Motor neuron (in vitro differentiated cells): ENCODE results near the gene UNC13A. TPM values are rescaled to one million over a fixed set of nuclear protein-coding genes. Genes with fewer than 3 reads are reported as not detected.
A peak's percentile ranks its signal among the peaks of the same experiment; 100 is the strongest.

Experiments used
- ATAC-seq, 8 experiments: fragments of 200-7000 bp; cut with Tn5 transposase; replicated peaks in 6 of 8; 2 replicates each; pipeline ENCODE4 v1.8.0; 2021; ENCODE audit warnings: mild to moderate bottlenecking in 8 of 8, moderate library complexity in 8 of 8
- H3K27ac ChIP-seq, 2 donors: fragments of 250-450 bp; sonication (Bioruptor Pico); 2 replicates each; pipeline ENCODE4 v1.9.0; 2021; ENCODE audit warnings: antibody characterized with exemption in 2 of 2, mild to moderate bottlenecking in 2 of 2, moderate library complexity in 1 of 2
- H3K4me1 ChIP-seq, 2 donors: fragments of 250-450 bp; sonication (Bioruptor Pico); replicated peaks in 1 of 2; 2 replicates each; pipeline ENCODE4 v1.6.1; 2021; ENCODE audit warnings: antibody characterized with exemption in 2 of 2, mild to moderate bottlenecking in 2 of 2, moderate library complexity in 1 of 2
- H3K4me3 ChIP-seq, 5 donors: fragments of 250-450 bp; sonication (Bioruptor Pico); 2 replicates each; pipeline ENCODE4 v1.9.0; 2021; ENCODE audit warnings: antibody characterized with exemption in 5 of 5, mild to moderate bottlenecking in 5 of 5, moderate library complexity in 4 of 5
- WGBS, 10 experiments: fragments of 450-650 bp; shearing (Covaris generic); methylation state at CpG; one replicate each; pipeline ENCODE4 v1.0.0; 2022; 5-methylcytosine and 5-hydroxymethylcytosine counted together
- in situ Hi-C, 9 experiments: fragments of 400-800 bp; cut with MboI; loops; one replicate each; pipeline ENCODE4 v1.15.0; 2021; ENCODE audit warnings: low sequenced_read_pairs in 9 of 9, low pct_unique_long_range_greater_than_20kb in 2 of 9; ENCODE audit not compliant: unreplicated experiment in 9 of 9
- total RNA-seq, 8 experiments: library from RNA; unstranded; fragments of 300-600 nt; gene quantifications; 2 replicates each; pipeline versions ENCODE4 v1.2.3 to v1.2.4, GENCODE V29; 2022

The UNC13A gene
- total RNA-seq, 8 experiments from 2014 or later, result 1.4 to 27.6 (median 18.3) TPM

DNA sequence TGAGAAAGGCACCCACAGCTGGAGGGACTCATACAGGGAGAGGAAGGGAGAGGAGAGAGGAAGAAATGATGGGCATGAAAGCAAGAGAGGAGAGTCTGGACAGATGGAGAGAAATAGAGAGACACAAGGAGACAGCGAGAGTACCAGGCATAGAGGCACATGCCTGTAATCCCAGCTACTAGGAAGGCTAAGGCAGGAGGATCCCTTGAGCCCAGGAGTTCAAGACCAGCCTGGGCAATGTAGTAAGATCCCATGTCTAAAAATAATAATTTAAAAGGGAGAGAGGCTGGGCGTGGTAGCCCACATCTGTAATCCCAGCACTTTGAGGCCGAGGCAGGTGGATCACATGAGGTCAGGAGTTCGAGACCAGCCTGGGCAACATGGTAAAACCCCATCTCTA, 9.3 kb downstream of the UNC13A start:
- no peak for ATAC-seq
- H3K4me3 ChIP-seq, result no peak overlapping the region
- no peak overlapping the region for H3K27ac ChIP-seq
- peaks cover 0 to 11% of the 10 kb centered on the region in 2 donors for H3K4me1 ChIP-seq
- in situ Hi-C loops, result no loop called here
- 40 to 84% (median 75%) methylated on average over 1 to 3 of the region's 4 CpGs; no CpG with 5 or more reads in 7 of the 10 experiments for WGBS, 10 experiments

DNA sequence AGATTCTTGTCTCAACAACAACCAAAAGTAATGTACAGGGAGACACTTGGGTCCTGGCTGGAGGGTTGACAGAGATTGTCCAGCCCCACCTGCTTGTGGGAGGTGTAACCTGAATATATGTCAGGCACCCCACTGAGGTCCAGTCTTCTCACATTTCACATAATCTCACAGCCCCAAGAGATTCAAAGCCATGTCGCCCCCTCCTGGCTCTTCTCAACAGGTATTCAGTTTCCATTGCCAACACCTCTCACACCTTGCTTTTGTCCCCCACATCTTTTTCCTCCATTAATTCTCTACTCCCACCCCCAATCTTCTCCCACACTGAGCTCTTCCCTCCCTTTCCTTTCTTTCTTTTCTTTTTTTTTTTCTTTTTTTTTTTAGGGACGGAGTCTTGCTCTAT, 11.2 kb downstream of the UNC13A start:
- ATAC-seq, result no peak
- in situ Hi-C loops, result no loop called here
- no peak overlapping the region for H3K4me3 ChIP-seq
- H3K4me1 ChIP-seq, result peaks cover 0 to 11% of the 10 kb centered on the region in 2 donors
- no peak overlapping the region for H3K27ac ChIP-seq
- 50 to 100% (median 84%) methylated on average over 1 to 2 of the region's 2 CpGs; no CpG with 5 or more reads in 4 of the 10 experiments for WGBS, 10 experiments

DNA sequence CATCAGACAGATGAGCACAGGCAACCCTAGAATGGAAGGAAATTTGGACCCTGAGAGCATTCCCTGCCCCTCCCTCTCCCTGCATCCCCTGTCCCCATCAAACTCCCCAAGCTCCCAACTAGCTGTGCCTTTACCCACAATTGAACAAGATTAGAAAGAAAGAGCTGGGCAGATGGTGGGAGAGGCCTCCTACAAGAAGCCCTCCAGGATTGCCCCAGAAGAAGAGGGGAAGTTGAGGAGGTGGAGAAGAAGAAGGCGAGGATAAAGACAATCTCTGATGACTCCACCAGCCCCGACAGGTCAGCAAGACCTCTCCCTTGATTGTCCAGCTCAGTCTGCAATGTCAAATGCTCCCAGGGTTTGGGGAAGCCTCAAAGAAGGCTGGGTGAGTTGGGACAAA, 11.9 kb downstream of the UNC13A start:
- Histone ChIP-seq H3K27ac (no peak overlapping the region), H3K4me3 (no peak overlapping the region), H3K4me1 (peaks cover 0 to 10% of the 10 kb centered on the region in 2 donors)
- WGBS, 10 experiments, result 0 to 35% (median 34%) methylated on average over 1 to 2 of the region's 2 CpGs; no CpG with 5 or more reads in 7 of the 10 experiments
- in situ Hi-C loops, result no loop called here
- no peak for ATAC-seq

DNA sequence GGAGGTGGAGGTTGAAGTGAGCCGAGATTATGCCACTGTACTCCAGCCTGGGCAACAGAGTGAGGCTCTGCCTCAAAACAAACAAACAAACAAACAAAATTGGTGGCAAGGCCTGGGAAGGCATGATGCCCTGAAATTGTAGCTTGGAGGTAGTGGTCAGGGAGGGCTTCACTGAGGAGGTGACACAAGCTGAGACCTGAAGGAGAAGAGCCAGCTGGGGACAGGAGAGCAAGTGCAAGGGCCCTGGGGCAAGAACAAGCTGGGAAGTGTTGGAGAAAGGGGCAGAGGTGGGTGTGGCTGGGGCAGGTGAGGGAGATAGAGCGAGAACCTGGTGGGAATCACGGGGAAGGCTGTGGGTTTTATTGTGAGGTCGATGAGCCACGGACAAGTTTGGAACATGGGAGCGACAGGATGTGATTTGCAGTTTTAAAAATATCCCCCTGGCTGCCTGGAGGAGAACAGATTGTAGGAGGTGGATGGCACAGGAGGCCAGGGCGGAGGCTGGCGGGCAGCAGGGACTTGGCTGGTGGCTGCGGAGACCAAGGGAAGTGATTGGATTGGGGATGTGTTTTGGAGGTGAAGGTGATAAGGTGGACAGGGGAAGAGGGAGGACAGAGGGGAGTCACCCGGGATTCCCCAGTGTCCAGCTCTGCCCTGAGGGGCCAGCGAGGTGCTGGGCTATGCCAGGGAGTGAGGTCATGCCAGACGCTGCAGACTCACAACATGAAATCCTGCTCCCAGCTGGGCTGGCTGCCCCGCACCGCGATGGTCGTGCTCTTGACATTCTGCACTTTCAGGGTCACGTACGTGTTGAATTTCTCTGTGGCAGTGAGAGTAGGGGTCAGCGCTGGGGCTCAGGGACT, 14.0 kb downstream of the UNC13A start:
- no peak for ATAC-seq
- in situ Hi-C loops, result no loop called here

DNA sequence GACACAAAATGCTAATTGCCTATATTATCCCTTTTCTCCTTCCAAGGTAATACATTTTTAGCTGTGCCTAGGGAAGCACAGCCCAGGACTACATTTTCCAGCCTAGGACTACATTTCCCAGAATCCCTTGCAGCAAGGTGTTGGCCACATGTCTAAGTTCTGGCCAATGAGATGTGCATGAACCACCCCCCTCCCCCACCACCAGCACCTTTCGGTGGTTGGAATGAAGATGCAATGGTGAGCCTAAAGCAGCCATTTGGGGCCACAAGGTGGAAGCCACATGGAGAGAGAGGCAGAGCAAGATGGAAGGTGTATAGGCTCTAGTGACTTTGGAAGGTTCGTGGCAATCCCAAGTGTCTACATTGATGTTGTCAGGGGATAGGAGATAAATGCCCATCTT, 16.2 kb downstream of the UNC13A start:
- 33 to 100% (median 55%) methylated on average over 1 to 2 of the region's 2 CpGs; no CpG with 5 or more reads in 6 of the 10 experiments for WGBS, 10 experiments
- Histone ChIP-seq H3K27ac (no peak overlapping the region), H3K4me1 (no peaks in the 10 kb centered on the region), H3K4me3 (no peak overlapping the region)
- peak in 3 of 8 experiments; percentile 32 to 79 (median 62) for ATAC-seq
- in situ Hi-C loops, result no loop called here

More for the DNA sequence above, 14.0 kb downstream of the UNC13A start:
- H3K4me3 ChIP-seq, result no peak overlapping the region
- H3K27ac ChIP-seq, result no peak overlapping the region
- no peaks in the 10 kb centered on the region for H3K4me1 ChIP-seq
- 49 to 89% (median 69%) methylated on average over 2 to 14 of the region's 19 CpGs; no CpG with 5 or more reads in 3 of the 10 experiments for WGBS, 10 experiments

DNA sequence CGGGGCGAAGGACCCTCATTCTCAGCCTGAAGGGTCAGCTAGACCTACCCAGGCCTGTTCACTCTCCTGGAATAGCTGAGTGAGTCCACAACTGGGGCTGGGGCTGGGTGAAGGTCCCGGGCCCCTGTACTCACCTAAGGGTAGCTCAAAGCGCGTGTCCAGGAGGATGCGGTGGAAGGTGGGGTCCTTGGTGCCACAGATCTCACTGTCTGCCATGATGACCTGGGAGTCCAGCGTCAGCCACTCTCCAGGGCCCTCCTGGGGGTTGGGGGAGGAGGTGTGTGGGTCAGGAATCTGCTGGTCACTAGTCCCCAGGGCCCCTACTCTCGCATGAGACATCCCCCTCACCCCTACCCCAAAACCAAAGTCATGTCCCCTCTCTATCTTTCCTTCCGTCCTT, 18.7 kb downstream of the UNC13A start:
- no peak for ATAC-seq
- WGBS, 10 experiments, result 76 to 100% methylated on average over 2 of the region's 9 CpGs; no CpG with 5 or more reads in 8 of the 10 experiments
- H3K27ac ChIP-seq, result no peak overlapping the region
- in situ Hi-C loops, result no loop called here
- H3K4me1 ChIP-seq, result no peaks in the 10 kb centered on the region
- H3K4me3 ChIP-seq, result no peak overlapping the region

DNA sequence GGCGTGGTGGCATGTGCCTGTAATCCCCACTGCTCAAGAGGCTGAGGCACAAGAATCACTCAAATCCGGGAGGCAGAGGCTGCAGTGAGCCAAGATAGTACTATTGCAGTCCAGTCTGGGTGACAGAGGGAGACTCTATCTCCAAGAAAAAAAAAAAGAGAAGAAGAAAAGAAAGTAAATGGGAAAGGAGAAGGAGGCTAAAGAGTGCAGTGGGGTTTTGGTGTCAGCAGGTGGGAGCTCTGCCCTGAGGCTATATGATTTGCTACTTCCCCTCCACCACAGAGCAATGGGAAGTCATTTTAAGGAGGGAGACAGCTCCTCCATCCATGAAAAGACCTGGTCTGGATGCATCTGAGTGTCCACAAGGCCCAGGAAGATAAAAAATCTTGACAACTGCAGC, 23.1 kb downstream of the UNC13A start:
- Histone ChIP-seq H3K27ac (no peak overlapping the region), H3K4me3 (no peak overlapping the region), H3K4me1 (no peaks in the 10 kb centered on the region)
- in situ Hi-C loops, result no loop called here
- ATAC-seq, result peak in 1 of 8 experiments; percentile 54
- WGBS, 10 experiments, result 37 to 82% (median 50%) methylated on average over 1 to 2 of the region's 2 CpGs; no CpG with 5 or more reads in 3 of the 10 experiments

DNA sequence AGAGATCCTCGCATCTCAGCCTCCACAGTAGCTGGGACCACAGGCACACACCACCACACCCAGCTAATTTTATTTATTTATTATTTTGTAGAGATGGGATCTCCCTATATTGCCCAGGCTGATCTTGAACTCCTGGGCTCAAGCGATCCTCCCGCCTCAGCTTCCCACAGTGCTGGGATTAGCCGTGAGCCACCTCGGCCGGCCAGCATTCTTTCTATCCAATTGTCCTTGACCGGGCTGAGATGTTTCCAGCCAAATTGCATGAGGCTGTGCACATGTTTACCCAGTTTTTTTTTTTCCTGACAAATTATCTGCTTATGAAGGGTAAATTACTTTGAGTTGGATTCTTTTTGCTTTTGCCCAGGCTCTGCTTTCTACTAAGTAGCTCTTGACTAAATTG, 28.2 kb downstream of the UNC13A start:
- no peak for ATAC-seq
- H3K27ac ChIP-seq, result no peak overlapping the region
- no peaks in the 10 kb centered on the region for H3K4me1 ChIP-seq
- WGBS, 10 experiments, result 20 to 100% (median 87%) methylated on average over 1 to 7 of the region's 7 CpGs; no CpG with 5 or more reads in 1 of the 10 experiments
- H3K4me3 ChIP-seq, result no peak overlapping the region
- in situ Hi-C loops, result no loop called here

DNA sequence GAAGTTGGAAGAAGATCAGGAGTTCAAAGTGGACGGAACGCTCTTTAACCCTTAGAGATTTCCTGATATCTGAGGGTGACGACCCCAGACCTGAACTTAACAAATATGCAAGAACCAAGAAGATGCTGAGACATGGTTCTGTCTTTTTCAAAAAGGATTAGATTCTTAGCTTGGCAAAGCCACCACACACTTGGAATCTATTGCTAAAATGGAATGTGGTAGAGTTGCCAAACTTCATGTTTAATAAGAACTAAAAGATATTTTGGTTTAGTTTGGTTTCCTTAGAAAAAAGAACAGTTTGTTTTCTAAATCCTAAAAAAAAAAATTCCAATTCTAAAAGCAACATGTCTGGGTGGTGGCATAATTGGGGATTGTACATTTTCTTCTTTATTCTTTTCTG, 29.5 kb downstream of the UNC13A start:
- 0 to 91% (median 40%) methylated on average over 1 to 3 of the region's 3 CpGs; no CpG with 5 or more reads in 1 of the 10 experiments for WGBS, 10 experiments
- H3K4me1 ChIP-seq, result no peaks in the 10 kb centered on the region
- in situ Hi-C loops, result no loop called here
- no peak overlapping the region for H3K27ac ChIP-seq
- H3K4me3 ChIP-seq, result no peak overlapping the region
- no peak for ATAC-seq

DNA sequence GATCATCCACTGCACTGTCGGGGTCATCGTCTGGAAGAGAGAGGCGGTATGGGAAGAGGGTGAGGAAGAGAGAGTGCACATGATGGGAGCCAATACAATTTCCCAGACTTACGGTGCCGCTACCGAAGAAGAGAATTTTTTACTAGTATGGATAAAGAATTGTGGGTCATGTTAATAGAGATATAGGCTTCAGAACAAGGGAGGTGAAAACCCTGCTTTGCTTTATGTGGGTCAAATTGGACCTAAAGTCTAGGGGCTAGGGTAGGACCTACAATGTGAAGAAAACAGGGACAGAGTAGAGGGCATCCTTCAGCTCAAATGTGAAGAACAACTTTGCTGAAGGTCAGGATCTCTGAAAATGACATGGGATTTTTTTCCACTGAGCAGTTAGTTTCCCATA, 29.9 kb downstream of the UNC13A start:
- ATAC-seq, result no peak
- Histone ChIP-seq H3K27ac (no peak overlapping the region), H3K4me1 (no peaks in the 10 kb centered on the region), H3K4me3 (no peak overlapping the region)
- WGBS, 10 experiments, result 67 to 100% (median 80%) methylated on average over 1 to 6 of the region's 6 CpGs; no CpG with 5 or more reads in 3 of the 10 experiments
- in situ Hi-C loops, result no loop called here

DNA sequence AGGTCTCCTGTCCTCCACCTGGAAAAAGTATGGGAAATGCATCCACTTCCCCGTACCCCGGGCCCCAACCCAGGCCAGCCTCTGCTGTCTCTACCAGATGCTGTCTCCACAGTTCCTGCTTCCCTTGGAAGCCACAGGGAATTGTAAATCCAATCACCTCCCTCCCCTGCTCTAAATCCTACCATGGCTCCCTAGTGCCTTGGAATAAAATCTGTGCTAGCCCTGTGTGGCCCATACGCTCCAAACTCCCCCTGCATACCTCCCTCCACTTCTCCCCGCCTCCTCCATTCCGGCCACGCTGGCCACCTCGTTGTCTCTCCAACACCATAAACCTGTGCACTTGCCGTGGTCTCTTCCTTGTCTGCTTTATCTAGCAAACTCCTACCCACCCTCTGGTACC, 31.2 kb downstream of the UNC13A start:
- in situ Hi-C loops, result no loop called here
- 75 to 88% (median 87%) methylated on average over 2 to 6 of the region's 8 CpGs; no CpG with 5 or more reads in 6 of the 10 experiments for WGBS, 10 experiments
- H3K4me3 ChIP-seq, result no peak overlapping the region

DNA sequence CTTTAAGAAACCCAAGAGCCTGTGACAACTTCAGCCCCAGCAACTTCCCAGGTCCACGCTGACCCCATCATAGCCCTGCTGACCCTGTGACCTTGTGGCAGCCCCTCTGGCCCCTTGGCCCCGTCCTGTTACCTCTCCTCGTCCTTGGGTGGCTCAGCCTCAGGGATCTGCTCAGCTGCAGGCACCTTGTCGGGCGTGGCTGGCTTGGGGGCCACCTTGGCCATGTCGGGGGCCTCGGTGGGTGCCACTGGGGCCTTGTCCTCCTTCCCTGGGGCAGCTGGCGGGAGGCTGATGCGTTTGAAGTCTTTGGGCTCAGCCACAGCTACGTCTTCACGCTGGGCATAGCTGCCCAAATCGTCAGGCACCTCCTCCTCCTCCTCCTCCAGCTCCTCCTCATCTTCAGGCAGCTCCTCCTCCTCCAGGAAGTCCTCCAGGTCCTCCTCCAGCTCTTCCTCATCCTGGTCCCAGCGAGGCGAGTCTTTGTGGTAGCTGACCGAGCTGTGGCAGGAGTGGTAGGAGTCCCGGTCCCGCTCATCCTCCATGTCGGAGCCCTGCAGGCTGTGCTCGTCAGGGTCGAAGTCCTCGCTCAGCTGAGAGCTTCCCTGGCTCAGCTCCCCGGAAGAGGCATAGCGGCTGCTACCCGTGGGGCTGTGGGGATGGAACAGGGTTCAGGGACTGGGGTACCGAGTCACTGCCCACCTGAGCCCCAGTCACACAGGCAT, 32.2 kb downstream of the UNC13A start:
- Histone ChIP-seq H3K4me3 (no peak overlapping the region), H3K4me1 (no peaks in the 10 kb centered on the region), H3K27ac (no peak overlapping the region)
- no peak for ATAC-seq
- in situ Hi-C loops, result no loop called here
- WGBS, 10 experiments, result 80 to 94% (median 87%) methylated on average over 3 to 7 of the region's 25 CpGs; no CpG with 5 or more reads in 7 of the 10 experiments

More for the DNA sequence above, 31.2 kb downstream of the UNC13A start:
- ATAC-seq, result no peak
- Histone ChIP-seq H3K27ac (no peak overlapping the region), H3K4me1 (no peaks in the 10 kb centered on the region)

DNA sequence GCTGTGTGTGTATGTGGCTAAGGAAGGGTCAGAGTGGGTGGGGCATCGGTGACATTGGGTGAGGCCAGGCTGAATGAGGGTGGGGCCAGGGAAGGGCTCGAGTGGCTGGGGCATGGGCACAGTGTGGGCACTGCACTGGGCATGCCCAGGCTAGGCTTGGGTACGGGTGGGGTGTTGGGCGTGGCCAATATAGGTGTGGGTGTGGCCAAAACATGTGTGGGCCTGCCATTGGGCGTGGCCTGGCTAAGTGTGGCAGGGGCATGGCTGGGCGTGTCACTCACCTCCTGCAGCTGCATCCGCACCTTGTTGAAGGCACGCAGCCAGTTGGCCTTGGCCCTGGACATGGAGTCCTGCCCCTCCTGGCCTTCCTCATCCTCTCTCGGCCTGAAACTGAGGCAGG, 33.2 kb downstream of the UNC13A start:
- WGBS, 10 experiments, result 100% methylated on average over 1 to 3 of the region's 9 CpGs; no CpG with 5 or more reads in 7 of the 10 experiments
- no peaks in the 10 kb centered on the region for H3K4me1 ChIP-seq
- no peak overlapping the region for H3K4me3 ChIP-seq
- in situ Hi-C loops, result no loop called here
- ATAC-seq, result peak in 4 of 8 experiments; percentile 16 to 36 (median 24)
- no peak overlapping the region for H3K27ac ChIP-seq
